Mucosa of stomach (tissue), 1 donor: Measurements from ENCODE around the gene GKAP1.
"Not testable (repeated sequence)": the region's sequence is repeated elsewhere in the genome, so short reads cannot be mapped to it uniquely, and the experiment has no call there.

Experiments used
- H3K27me3 ChIP-seq: one replicate; pipeline ENCODE4 v1.7.0; 2013; ENCODE audit warnings: mild to moderate bottlenecking, low read length; ENCODE audit not compliant: control insufficient read depth, insufficient read depth
- H3K36me3 ChIP-seq: one replicate; pipeline ENCODE4 v1.7.0; 2013; ENCODE audit warnings: low read length; ENCODE audit not compliant: control insufficient read depth, insufficient read depth
- H3K4me1 ChIP-seq: one replicate; pipeline ENCODE4 v1.7.0; 2013; ENCODE audit warnings: mild to moderate bottlenecking, low read length; ENCODE audit not compliant: control insufficient read depth, insufficient read depth
- H3K4me3 ChIP-seq: one replicate; pipeline ENCODE4 v1.7.0; 2013; ENCODE audit warnings: low read length
- H3K9ac ChIP-seq: one replicate; pipeline ENCODE4 v1.7.0; 2013; ENCODE audit warnings: mild to moderate bottlenecking, low read length, moderate library complexity
- H3K9me3 ChIP-seq: one replicate; pipeline ENCODE4 v1.7.0; 2013; ENCODE audit warnings: mild to moderate bottlenecking, low read length, moderate library complexity; ENCODE audit not compliant: control insufficient read depth
- donor health status: Pancreatic carcinoma.

Gene GKAP1

DNA sequence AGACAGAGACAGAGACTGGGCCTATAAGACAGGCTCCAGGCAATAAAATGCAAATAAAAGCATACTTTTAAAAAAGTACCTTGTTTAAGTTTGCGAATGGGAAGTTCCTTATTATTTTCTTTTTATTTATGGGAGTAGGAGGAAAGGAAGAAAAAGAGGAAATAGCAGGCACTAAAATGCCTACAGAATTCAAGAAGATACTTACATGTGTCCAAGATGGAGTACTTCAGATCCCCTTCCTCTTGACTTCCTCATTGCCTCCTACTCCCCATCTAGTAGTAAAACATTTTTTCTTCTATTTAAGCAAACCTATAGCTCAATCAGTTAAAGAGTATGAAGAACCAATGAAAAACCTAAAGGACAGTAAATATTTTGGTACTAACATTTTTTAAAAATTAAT is 24.8 kb downstream of the GKAP1 start:
- Histone ChIP-seq H3K9ac (no peak overlapping the region), H3K4me1 (no peaks in the 10 kb centered on the region), H3K27me3 (no peaks in the 10 kb centered on the region), H3K4me3 (no peak overlapping the region), H3K36me3 (no peaks in the 10 kb centered on the region), H3K9me3 (no peaks in the 10 kb centered on the region)

DNA sequence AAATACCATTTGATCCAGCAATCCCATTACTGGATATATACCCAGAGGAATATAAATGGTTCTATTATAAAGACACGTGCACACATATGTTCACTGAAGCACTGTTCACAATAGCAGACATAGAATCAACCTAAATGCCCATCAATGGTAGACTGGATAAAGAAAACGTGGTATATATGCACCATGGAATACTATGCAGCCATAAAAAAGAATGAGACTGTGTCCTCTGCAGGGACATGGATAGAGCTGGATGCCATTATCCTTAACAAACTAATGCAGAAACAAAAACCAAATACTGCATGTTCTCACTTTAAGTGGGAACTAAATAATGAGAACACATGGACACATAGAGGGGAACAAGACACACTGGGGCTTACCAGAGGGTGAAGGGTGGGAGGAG is 39.4 kb downstream of the GKAP1 start:
- no peaks in the 10 kb centered on the region for H3K9me3 ChIP-seq
- H3K27me3 ChIP-seq, result no peaks in the 10 kb centered on the region
- no peak overlapping the region for H3K9ac ChIP-seq
- H3K4me1 ChIP-seq, result no peaks in the 10 kb centered on the region
- H3K36me3 ChIP-seq, result no peaks in the 10 kb centered on the region
- no peak overlapping the region for H3K4me3 ChIP-seq

DNA sequence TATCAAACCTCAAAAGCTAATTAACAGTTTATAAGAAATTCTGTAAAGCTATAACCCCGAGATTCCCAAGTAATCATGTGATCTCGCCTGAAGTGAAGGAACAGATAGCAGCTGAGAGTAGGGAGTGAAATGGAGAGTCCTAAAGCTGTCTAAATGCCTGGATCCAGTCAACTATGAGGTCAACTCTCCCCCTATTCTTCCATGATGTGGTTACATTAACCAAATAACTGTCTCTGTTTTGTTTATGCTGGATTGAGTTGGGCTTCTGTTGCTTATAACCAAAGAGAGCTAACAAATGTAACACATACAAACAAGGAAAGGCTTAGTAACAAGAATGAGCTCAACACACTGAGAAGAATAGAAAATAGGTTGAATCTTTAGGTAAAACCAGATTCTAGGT is 41.6 kb downstream of the GKAP1 start:
- no peaks in the 10 kb centered on the region for H3K4me1 ChIP-seq
- no peaks in the 10 kb centered on the region for H3K36me3 ChIP-seq
- no peaks in the 10 kb centered on the region for H3K27me3 ChIP-seq
- no peaks in the 10 kb centered on the region for H3K9me3 ChIP-seq
- H3K9ac ChIP-seq, result no peak overlapping the region
- no peak overlapping the region for H3K4me3 ChIP-seq

DNA sequence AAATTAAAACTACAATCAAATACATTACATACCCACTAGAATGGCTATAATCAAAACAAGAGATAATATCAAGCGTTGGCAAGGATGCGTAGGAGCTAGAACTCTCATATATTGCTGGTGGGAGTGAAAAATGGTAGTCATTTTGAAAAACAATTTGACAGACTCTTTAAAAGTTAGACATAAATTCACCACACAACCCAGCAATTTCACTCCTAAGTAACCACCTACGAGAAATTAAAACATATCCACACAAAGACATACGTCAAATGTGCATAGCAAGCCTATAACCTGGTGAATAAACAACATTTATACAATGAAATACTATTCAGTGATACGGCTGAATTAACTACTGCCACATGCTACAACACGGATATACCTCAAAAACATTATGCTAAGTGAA is 44.7 kb downstream of the GKAP1 start:
- H3K36me3 ChIP-seq, result no peaks in the 10 kb centered on the region
- H3K9me3 ChIP-seq, result no peaks in the 10 kb centered on the region
- H3K4me3 ChIP-seq, result no peak overlapping the region
- no peak overlapping the region for H3K9ac ChIP-seq
- no peaks in the 10 kb centered on the region for H3K27me3 ChIP-seq
- H3K4me1 ChIP-seq, result no peaks in the 10 kb centered on the region

DNA sequence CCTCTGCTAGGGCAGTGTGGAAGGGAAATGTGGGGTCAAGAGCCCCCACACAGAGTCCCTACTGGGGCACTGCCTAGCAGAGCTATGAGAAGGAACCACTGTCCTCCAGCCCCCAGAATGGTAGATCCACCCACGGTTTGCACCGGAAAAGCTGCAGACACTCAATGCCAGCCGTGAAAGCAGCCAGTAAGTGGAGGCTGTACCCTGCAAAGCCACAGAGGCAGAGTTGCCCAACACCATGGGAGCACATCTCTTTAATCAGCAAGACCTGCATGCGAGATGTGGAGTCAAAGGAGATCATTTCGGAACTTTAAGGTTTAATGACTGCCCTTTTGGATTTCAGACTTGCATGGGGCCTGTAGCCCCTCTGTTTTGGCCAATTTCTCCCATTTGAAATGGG is 52.2 kb downstream of the GKAP1 start:
- H3K9me3 ChIP-seq, result no peaks in the 10 kb centered on the region

DNA sequence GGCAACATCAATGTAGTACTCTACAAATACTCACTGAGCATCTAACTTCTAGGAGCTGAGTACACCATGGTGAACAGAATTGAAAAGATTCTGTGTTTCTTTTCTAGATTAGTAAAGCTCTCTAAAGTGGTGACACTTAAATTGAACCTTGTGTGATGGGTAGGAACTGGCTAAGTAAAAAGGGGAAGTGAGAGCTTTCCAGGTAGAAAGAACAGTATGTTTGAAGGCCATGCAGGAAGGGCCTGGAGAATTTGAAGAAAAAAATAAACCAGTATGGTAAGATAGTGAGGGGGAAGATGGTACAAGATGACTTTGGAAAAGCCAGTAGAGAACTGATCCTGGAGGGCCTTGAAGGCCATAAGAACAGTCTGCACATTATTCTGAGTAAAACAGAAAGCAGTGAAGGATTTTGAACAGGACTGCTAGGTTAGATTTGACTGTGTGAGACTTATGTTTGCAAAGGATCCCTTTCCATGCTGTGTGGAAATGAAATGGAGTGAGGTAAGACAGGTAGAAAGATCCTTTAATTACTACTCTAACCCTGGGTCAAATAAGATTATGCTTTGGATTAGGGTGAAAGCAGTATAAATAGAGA is 63.1 kb downstream of the GKAP1 start:
- Histone ChIP-seq H3K9me3 (no peaks in the 10 kb centered on the region), H3K4me3 (no peak overlapping the region), H3K27me3 (no peaks in the 10 kb centered on the region), H3K9ac (no peak overlapping the region), H3K4me1 (no peaks in the 10 kb centered on the region), H3K36me3 (no peaks in the 10 kb centered on the region)

More for the DNA sequence above, 52.2 kb downstream of the GKAP1 start:
- Histone ChIP-seq H3K9ac (no peak overlapping the region), H3K27me3 (no peaks in the 10 kb centered on the region), H3K36me3 (no peaks in the 10 kb centered on the region), H3K4me1 (no peaks in the 10 kb centered on the region), H3K4me3 (no peak overlapping the region)

DNA sequence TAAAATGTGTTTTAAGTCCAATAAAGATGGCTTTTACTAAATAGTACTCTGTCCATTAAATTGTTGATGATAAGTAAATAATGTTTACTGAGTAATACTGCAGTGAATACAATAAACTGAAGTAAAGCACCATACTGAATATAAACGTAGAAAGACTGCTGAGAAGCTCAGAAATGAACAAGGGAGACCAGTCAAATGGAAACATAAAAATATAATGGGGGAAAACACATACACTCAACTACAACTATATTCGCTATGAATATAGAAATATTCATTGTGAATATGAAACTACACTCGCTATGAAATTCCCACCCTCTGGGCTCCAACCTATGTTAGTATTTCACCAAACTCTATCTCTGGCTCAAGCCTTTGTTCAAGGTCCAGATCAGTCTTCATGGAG is 67.9 kb downstream of the GKAP1 start:
- Histone ChIP-seq H3K27me3 (no peaks in the 10 kb centered on the region), H3K36me3 (no peaks in the 10 kb centered on the region), H3K9ac (no peak overlapping the region)

DNA sequence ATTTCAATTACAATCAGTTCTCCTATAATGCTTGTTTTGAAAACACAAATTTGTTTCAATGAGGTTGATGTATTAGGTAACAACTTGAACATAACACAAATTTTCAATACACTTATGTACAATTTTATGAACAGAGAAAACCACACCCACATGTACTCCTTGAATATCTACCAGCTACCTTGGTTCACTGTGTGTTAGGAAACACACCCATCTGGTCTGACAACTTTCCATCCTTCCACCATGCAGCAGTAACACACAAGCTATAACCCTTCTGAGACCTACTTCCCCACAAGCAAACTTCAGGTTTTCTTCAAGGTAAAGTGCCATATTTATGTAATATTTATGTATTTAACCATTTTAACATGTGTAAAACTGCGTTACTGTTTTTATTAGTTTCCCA is 73.4 kb downstream of the GKAP1 start:
- Histone ChIP-seq H3K4me1 (no peaks in the 10 kb centered on the region), H3K9ac (no peak overlapping the region), H3K9me3 (no peaks in the 10 kb centered on the region), H3K4me3 (no peak overlapping the region), H3K36me3 (no peaks in the 10 kb centered on the region), H3K27me3 (no peaks in the 10 kb centered on the region)

More for the DNA sequence above, 67.9 kb downstream of the GKAP1 start:
- H3K9me3 ChIP-seq, result no peaks in the 10 kb centered on the region
- H3K4me1 ChIP-seq, result no peaks in the 10 kb centered on the region
- no peak overlapping the region for H3K4me3 ChIP-seq

DNA sequence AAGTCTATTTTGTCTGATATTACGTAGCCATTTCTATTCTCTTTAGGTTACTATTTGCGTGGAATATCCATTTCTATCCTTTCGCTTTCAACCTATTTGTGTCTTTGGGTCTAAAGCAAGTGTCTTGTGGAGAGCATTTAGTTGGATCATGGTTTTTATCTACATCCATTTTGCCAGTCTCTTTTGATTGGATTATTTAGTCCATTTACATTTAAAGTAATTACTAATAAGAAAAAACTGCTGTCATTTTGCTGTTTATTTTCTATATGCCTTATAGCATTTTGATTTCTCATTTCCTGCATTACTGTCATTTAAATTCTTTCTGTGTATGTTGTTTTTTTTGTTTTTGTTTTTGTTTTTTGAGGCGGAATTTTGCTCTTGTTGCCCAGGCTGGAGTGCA is 83.8 kb downstream of the GKAP1 start:
- no peak overlapping the region for H3K4me3 ChIP-seq
- H3K27me3 ChIP-seq, result no peaks in the 10 kb centered on the region
- H3K36me3 ChIP-seq, result no peaks in the 10 kb centered on the region
- no peaks in the 10 kb centered on the region for H3K4me1 ChIP-seq
- no peak overlapping the region for H3K9ac ChIP-seq
- H3K9me3 ChIP-seq, result no peaks in the 10 kb centered on the region

DNA sequence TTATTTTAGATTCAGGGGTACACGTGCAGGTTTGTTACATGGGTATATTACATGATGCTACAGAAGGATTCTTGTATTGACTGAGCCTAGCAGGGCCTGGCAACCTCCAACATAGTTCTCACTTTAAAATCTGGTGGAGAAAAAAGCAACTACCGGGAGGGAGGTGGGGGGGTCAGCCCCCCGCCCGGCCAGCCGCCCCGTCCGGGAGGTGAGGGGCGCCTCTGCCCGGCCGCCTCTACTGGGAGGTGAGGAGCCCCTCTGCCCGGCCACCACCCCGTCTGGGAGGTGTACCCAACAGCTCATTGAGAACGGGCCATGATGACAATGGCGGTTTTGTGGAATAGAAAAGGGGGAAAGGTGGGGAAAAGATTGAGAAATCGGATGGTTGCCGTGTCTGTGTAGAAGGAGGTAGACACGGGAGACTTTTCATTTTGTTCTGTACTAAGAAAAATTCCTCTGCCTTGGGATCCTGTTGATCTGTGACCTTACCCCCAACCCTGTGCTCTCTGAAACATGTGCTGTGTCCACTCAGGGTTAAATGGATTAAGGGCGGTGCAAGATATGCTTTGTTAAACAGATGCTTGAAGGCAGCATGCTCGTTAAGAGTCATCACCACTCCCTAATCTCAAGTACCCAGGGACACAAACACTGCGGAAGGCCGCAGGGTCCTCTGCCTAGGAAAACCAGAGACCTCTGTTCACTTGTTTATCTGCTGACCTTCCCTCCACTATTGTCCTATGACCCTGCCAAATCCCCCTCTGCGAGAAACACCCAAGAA is 88.8 kb downstream of the GKAP1 start:
- H3K4me3 ChIP-seq, H3K4me1 ChIP-seq, H3K36me3 ChIP-seq, H3K27me3 ChIP-seq, H3K9ac ChIP-seq, H3K9me3 ChIP-seq: not testable (repeated sequence)

DNA sequence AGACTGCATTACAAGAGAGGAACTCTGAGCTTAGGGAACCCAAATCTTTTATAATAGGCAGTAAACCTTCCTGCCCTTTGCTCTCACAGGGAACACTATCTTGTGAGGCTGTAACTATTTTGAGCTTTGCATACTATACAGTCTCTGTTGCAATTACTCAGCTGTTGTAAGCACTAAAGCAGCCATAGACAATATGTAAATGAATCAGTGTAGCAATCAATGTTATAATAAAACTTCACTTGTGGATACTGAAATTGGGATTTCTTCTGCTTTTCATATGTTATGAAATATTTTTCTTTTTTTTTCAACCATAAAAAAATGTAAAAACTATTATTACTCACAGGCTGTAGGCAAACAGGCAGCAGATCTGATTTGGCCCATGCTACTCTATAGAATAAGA is 93.1 kb downstream of the GKAP1 start:
- no peak overlapping the region for H3K9ac ChIP-seq
- no peak overlapping the region for H3K4me3 ChIP-seq
- H3K4me1 ChIP-seq, result no peaks in the 10 kb centered on the region
- no peaks in the 10 kb centered on the region for H3K27me3 ChIP-seq
- H3K36me3 ChIP-seq, result no peaks in the 10 kb centered on the region
- no peaks in the 10 kb centered on the region for H3K9me3 ChIP-seq

DNA sequence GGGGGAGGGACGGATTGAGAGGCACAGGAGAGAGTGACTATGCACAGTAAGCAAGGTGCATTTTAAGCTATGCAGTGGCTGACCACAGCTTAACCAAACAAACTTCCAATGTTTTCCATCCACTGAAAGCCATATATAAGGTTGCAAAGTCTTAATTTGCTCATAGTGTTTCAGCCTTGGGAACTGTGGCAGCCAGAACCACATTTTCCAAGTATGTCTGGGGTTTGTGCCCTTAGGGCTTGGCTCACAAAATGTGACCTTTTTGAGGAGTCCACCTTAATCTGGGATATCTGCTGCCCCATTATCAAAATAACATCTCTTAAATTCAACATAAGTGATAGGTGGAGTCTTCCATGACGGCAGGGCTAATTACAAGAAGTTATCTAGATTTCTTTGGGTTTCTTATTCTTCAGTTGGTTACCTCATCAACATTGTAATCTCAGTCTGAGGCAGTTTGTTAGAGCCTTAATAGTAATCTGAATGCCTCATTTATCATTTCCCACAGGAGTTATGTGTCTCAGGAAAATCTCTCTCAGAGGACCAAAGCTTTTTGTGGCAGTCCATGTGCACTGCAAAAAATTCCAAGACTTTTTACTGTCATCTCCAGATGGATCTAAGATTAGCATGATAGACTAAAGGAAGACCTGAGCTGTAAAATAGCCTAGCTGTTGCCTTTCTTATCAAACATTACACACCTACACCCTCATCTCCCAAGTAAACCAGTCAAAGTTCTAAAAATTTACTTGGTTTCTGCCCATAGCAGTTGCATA is 94.7 kb downstream of the GKAP1 start:
- no peak overlapping the region for H3K4me3 ChIP-seq
- no peaks in the 10 kb centered on the region for H3K27me3 ChIP-seq
- no peaks in the 10 kb centered on the region for H3K9me3 ChIP-seq
- H3K9ac ChIP-seq, result no peak overlapping the region
- H3K36me3 ChIP-seq, result no peaks in the 10 kb centered on the region
- no peaks in the 10 kb centered on the region for H3K4me1 ChIP-seq
